B cell (primary cell): ENCODE measurements around the gene NEAT1.

Source experiments
- EZH2 ChIP-seq: IDR thresholded peaks from 2 replicates; pipeline ENCODE4 v1.6.1; 2012; ENCODE audit warnings: borderline replicate concordance, low read depth, mild to moderate bottlenecking, moderate library complexity, low read length; ENCODE audit not compliant: insufficient read depth, poor library complexity, severe bottlenecking
- TF ChIP-seq, protein P1 (sequence below): fragments of 200-600 bp; IDR thresholded peaks from one replicate; pipeline ENCODE4 v1.8.0; 2022; ENCODE audit warnings: antibody characterized with exemption, mild to moderate bottlenecking

DNA sequence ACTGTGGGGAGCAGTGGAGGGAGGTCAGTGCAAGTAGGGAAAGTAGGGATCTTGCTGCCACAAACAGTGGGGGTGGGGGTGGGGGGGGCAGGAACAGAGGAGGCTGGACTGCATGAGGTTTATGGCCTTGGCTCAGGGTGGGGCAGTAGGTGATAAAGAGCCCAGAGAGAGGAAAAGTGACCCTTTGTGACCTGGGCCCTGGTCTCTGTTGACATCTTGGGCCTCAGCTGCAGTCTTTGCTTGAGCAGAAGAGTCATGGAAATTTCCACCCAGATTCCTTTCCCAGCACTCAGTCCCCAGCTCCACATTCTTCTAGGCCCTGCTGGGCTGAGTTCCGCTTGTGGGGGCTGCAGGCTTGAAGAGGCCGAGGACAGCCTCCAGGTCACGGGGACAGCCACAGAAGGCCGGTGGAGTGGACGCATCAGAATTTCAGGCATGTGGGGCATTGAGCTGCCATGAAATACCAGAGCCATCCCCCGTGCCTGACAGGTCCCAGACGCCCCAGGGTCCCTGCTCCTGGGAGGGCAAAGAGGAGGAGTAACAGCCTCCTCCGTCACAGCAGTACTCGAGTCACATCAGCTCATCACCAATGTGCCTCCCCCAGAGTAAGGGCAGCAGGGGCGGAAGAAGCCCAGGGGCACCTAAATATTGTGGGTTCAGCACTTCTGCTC is 66.6 kb downstream of the NEAT1 start:
- TF ChIP-seq EZH2, result no peak
- TF ChIP-seq, protein P1, sequence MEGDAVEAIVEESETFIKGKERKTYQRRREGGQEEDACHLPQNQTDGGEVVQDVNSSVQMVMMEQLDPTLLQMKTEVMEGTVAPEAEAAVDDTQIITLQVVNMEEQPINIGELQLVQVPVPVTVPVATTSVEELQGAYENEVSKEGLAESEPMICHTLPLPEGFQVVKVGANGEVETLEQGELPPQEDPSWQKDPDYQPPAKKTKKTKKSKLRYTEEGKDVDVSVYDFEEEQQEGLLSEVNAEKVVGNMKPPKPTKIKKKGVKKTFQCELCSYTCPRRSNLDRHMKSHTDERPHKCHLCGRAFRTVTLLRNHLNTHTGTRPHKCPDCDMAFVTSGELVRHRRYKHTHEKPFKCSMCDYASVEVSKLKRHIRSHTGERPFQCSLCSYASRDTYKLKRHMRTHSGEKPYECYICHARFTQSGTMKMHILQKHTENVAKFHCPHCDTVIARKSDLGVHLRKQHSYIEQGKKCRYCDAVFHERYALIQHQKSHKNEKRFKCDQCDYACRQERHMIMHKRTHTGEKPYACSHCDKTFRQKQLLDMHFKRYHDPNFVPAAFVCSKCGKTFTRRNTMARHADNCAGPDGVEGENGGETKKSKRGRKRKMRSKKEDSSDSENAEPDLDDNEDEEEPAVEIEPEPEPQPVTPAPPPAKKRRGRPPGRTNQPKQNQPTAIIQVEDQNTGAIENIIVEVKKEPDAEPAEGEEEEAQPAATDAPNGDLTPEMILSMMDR, result no peak
